HG02970 (cell line): ENCODE measurements around the gene COPG2.
"Not testable (repeated sequence)": the region's sequence is repeated elsewhere in the genome, so short reads cannot be mapped to it uniquely, and the experiment has no call there.

Source experiments
- ATAC-seq: cut with Tn5 transposase; IDR thresholded peaks from one replicate; pipeline ENCODE4 v1.9.1; 2021; ENCODE audit warnings: mild to moderate bottlenecking, moderate library complexity, moderate number of reproducible peaks; ENCODE audit not compliant: unreplicated experiment, low FRiP score

Gene COPG2

DNA sequence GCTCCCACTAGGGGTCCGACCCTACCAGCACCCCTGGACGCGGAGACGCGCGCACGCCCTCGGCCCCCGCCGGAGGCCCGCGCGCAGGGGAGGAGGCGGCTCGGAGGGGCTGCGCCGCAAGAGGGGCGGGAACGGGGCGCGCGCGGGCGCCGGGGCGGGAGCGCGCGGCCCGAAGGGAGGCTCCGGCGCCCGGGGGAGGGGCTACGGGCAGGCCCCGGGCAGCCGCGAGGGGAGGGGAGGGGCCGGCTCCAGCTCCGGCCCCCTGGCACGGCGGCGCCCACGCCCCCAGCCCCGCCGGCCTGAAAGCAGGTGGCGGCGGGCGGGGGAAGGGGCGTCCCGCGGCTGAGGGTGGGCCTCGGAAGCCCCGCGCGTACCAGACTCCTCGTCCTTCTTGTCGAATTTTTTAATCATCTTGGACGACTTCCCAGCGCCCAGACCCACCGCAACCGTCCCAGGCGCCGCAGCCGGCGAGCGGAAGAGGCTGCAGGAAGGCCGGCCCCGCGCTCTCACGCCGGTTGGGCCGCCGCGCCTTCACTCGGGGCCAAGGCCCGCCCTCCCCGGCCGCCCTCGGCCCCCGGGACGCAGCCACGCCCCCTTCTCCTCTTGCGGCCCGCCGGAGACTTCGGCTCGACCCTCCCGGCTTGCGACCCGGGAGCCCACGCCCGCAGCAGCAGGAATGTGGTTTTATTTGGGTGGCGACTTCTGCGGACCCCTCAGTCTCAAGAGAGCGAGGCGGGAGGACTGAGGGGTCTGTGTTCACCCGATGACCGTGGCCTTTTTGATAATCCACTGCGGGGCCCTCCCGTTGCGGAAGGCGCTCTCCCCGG is at the start of gene COPG2:
COPG2 (minus strand) TSS at position 491 of the 827 bp plus-strand sequence; CDS start at position 411, 80 bp downstream.
- ATAC-seq, result peak; percentile 93

- ATAC-seq, result no peak
Observed at GRCh38 chr7:130712416-130712815, 43.9 kb upstream of the COPG2 start.

GRCh38 chr7:130708766-130709165 is 40.2 kb upstream of the COPG2 start:
- ATAC-seq, result no peak

DNA sequence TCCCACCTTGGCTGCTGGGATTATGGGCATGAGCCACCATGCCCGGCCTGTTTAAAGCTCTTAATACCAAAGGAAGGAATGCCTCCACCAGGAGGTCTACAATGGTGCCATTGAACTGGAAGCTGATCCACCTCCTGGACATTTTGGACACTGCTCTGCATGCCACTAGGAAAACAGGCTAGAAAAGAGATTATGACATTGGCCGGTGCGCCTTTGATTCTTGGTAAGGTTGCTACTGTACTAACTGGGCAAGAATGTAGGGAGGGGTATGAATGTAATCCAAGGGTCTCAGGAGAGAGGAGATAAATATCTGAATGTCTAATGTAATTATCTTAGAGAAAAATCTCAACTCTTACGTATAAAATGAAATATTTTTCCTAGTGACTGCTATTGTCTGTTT is 39.5 kb upstream of the COPG2 start:
- no peak for ATAC-seq

DNA sequence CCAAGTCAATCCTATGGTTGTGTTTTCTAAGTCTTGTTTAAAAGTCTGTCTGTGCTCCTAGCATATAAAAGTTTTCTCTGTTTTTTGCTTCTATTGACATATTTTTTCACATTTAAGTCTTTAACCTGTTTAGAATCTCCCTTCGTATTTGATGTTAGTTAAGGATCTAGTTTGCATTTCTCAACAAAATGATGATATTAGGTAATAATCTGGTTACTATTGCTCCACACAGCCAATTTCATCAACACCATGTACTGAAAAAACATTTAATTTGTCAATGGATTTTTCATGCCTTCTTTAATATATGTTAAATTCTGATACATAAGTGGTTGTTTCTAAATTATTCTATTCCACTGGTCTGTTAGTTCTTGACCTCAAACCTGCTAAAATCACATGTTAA is 35.3 kb upstream of the COPG2 start:
- no peak for ATAC-seq

DNA sequence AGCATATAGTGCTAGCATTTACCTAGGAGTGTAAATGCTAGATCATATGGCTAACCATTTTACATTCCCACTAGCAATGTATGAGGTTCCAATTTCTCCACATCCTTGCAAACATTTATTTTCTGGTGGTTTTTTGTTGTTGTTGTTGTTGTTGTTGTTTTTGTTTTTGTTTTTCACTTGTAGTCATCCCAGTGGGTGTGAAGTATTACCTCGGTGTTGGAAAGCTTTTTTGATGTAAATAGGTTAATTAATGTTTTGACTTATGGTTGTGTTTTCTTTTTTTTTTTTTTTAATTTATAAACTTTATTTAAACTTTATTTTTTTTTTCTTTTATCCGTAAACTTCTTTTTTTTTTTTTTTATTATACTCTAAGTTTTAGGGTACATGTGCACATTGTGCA is 33.1 kb upstream of the COPG2 start:
- no peak for ATAC-seq

- no peak for ATAC-seq
Observed at GRCh38 chr7:130700760-130701159, 32.2 kb upstream of the COPG2 start.

GRCh38 chr7:130699686-130700085 is 31.1 kb upstream of the COPG2 start:
- no peak for ATAC-seq

GRCh38 chr7:130697820-130698219 is 29.3 kb upstream of the COPG2 start:
- no peak for ATAC-seq

DNA sequence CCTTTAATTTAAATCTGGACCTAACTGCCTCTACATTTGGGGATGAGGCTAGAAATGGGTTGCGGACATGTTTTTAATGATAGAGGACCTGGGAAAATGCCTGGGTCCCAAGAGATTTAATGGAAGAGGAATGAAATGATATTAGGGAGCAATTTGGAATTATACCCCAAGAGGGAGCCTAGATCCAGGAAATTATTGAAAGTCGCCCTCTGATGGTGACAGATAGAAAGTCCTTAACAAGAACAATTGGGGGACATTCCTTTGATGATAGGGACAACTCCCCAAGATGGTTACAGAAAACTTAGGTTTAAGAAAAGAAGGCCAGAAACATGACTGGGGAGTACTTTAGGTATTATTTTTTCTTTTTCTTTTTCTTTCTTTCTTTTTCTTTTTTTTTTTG is 27.3 kb upstream of the COPG2 start:
- no peak for ATAC-seq

- not testable (repeated sequence) for ATAC-seq
Observed at GRCh38 chr7:130692396-130692795, 23.8 kb upstream of the COPG2 start.

GRCh38 chr7:130689683-130690082 is 21.1 kb upstream of the COPG2 start:
- no peak for ATAC-seq

- ATAC-seq, result no peak
Observed at GRCh38 chr7:130683026-130683425, 14.5 kb upstream of the COPG2 start.

- ATAC-seq, result no peak
Observed at GRCh38 chr7:130674456-130674855, 5.9 kb upstream of the COPG2 start.

GRCh38 chr7:130673066-130673465 is 4.5 kb upstream of the COPG2 start:
- no peak for ATAC-seq

GRCh38 chr7:130672146-130672545 is 3.6 kb upstream of the COPG2 start:
- ATAC-seq, result no peak

DNA sequence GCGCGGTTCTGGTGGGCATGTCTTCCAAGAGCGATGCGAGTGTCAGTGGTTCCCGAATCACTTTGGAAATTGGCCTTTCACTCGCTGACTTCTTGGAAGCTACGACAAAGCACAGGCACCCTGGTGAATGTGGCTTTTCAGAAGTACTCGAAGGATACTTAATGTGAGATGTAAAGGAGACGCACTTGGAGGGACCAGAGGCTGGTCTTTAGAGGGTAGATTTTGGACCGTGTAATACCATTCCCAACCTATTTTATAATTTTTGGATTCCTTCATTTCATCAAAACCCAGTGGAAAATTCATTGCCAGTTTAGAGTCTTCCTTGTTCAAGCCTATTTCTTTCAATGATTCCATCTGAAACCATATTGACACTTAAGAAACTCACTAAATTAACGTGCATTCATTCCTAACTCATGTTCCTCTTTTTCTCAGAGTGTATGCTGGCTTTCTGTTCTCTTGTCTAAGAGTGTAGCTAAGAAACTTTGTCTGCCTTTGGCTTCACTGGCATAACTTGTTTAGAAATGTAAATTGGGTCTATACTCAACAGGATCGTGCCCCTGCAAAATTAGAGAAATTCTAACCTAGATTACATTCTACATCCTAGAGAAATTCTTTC is 645 bp upstream of the COPG2 start:
- no peak for ATAC-seq

- ATAC-seq, result no peak
Observed at GRCh38 chr7:130667593-130668257, 823 bp downstream of the COPG2 start.

DNA sequence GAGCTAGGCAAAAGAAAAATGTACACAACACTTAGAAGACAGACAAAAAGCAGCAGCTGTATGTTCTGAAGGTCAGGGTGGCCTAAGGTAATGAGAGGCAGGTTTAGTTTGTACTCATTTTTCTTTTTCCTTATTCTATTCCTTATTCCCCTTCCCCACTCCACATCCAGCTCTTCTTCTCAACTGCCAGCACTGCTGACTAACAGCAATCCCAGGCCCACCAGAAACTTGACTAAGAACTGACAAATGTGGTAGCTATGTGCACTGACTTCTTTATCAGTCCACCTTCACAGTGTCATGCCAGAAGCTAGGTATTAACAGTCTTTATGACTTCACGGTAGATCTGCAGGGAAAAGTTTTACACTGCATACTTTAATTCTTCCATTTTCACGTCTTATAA is 6.1 kb downstream of the COPG2 start:
- no peak for ATAC-seq

- ATAC-seq, result no peak
Observed at GRCh38 chr7:130655286-130655685, 13.3 kb downstream of the COPG2 start.

DNA sequence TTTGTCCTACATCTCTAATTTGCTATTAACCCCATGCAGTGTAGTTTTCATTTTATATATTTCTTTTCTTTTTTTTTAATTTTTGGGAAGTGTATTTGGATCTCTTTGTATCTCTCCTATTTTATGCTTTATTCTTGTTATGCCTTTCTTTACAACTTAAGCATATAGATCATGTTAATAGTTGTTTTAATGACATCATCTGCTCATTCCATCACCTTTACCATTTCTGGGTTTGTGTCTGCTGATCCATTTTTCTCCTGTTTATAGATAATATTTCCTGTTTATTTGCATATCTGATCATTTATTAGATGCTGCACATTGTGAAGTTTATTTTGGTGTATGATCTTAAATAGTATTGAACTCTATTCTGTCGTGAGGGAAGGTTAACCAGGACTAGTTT is 13.7 kb downstream of the COPG2 start:
- no peak for ATAC-seq
